D721Med (cell line): ENCODE results near the gene CEACAM5.
"Not testable (repeated sequence)": the region's sequence is repeated elsewhere in the genome, so short reads cannot be mapped to it uniquely, and the experiment has no call there.

ENCODE experiments used
- DNase-seq: peaks from one replicate; pipeline ENCODE4 v3.0.0; 2011; ENCODE audit warnings: low spot score; ENCODE audit not compliant: insufficient read length
- FAIRE-seq: peaks from 2 replicates; lab custom pipeline; 2011; peaks lifted over from hg19 to GRCh38; lab: Jason Lieb, UNC
- CTCF ChIP-seq: IDR thresholded peaks from 2 replicates; pipeline ENCODE4 v1.5.1; 2012; ENCODE audit warnings: mild to moderate bottlenecking, control low read depth; ENCODE audit not compliant: insufficient read depth; ENCODE audit errors: missing control alignments

CEACAM5 gene

GRCh38 chr19:41753159-41753558, 44.7 kb downstream of the CEACAM5 start:
- FAIRE-seq (no peak), DNase-seq (no peak)
- peak; percentile 46 for TF ChIP-seq CTCF

GRCh38 chr19:41753936-41754529, 45.6 kb downstream of the CEACAM5 start:
- FAIRE-seq, result no peak
- peak; percentile 55 for TF ChIP-seq CTCF
- no peak for DNase-seq

- DNase-seq (no peak), FAIRE-seq (no peak)
- TF ChIP-seq CTCF, result no peak
These were observed 47.0 kb downstream of the CEACAM5 start, which contains the start of gene CEACAM6 for GRCh38 chr19:41755328-41755913. CEACAM6 (plus strand) TSS chr19:41755530; CDS start chr19:41755639, 109 bp downstream.

- no peak for FAIRE-seq
These were observed 50.4 kb downstream of the CEACAM5 start for GRCh38 chr19:41758846-41759245.

GRCh38 chr19:41767115-41767514, 58.7 kb downstream of the CEACAM5 start:
- DNase-seq, result no peak
- no peak for FAIRE-seq

More at GRCh38 chr19:41758846-41759245, 50.4 kb downstream of the CEACAM5 start:
- TF ChIP-seq CTCF, result no peak
- DNase-seq, result no peak

GRCh38 chr19:41768105-41768504, 59.7 kb downstream of the CEACAM5 start:
- not testable (repeated sequence) for DNase-seq, FAIRE-seq

More at GRCh38 chr19:41767115-41767514, 58.7 kb downstream of the CEACAM5 start:
- TF ChIP-seq CTCF, result no peak

GRCh38 chr19:41769608-41770007, 61.2 kb downstream of the CEACAM5 start:
- DNase-seq (no peak), FAIRE-seq (no peak)
- TF ChIP-seq CTCF, result no peak
